ENCODE results near the gene ANXA11.

- TF ChIP-seq, protein P1, sequence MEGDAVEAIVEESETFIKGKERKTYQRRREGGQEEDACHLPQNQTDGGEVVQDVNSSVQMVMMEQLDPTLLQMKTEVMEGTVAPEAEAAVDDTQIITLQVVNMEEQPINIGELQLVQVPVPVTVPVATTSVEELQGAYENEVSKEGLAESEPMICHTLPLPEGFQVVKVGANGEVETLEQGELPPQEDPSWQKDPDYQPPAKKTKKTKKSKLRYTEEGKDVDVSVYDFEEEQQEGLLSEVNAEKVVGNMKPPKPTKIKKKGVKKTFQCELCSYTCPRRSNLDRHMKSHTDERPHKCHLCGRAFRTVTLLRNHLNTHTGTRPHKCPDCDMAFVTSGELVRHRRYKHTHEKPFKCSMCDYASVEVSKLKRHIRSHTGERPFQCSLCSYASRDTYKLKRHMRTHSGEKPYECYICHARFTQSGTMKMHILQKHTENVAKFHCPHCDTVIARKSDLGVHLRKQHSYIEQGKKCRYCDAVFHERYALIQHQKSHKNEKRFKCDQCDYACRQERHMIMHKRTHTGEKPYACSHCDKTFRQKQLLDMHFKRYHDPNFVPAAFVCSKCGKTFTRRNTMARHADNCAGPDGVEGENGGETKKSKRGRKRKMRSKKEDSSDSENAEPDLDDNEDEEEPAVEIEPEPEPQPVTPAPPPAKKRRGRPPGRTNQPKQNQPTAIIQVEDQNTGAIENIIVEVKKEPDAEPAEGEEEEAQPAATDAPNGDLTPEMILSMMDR (IDR thresholded peaks at IDR 0.05), result no peak
- TF ChIP-seq EP300 (IDR thresholded peaks at IDR 0.05) (no peak), POLR2A (IDR thresholded peaks at IDR 0.05) (no peak), POLR2AphosphoS5 (IDR thresholded peaks at IDR 0.05) (no peak)
These were observed 44.7 kb downstream of the ANXA11 start for GRCh38 chr10:80160361-80161320.
